Vagina (tissue), 2 donors: ENCODE data around the gene TALDO1.

Source experiments
- CTCF ChIP-seq, 3 experiments: fragments of 450-650 bp in 2 of 3; fragments of 200-600 bp in 1 of 3; sonication (generic) in 1 of 3; IDR thresholded peaks; one replicate each; pipeline ENCODE4 v1.5.1; 2017 to 2019; ENCODE audit warnings: antibody characterized with exemption in 3 of 3, mild to moderate bottlenecking in 2 of 3, moderate library complexity in 2 of 3
- POLR2A ChIP-seq, 2 donors: fragments of 450-650 bp; IDR thresholded peaks; one replicate each; pipeline ENCODE4 v1.6.1; 2017; ENCODE audit warnings: antibody characterized with exemption in 2 of 2, mild to moderate bottlenecking in 2 of 2, moderate library complexity in 2 of 2
- POLR2AphosphoS5 ChIP-seq, 2 donors: sonication (generic); formaldehyde crosslinking; IDR thresholded peaks; one replicate each; pipeline ENCODE4 v1.9.0; 2017; ENCODE audit warnings: antibody characterized with exemption in 2 of 2, mild to moderate bottlenecking in 2 of 2, low read depth in 1 of 2; ENCODE audit not compliant: insufficient read depth in 1 of 2

- TF ChIP-seq POLR2A (IDR thresholded peaks at IDR 0.05) (no peak), CTCF (IDR thresholded peaks at IDR 0.05) (no peak), POLR2AphosphoS5 (IDR thresholded peaks at IDR 0.05; ENCODE audit: insufficient read depth in 1 of 2, low read depth in 1 of 2) (no peak)
Measured at GRCh38 chr11:705646-706438, 41.4 kb upstream of the TALDO1 start, which contains the start of gene EPS8L2.
